HEK293 (cell line): ENCODE results near the gene RIMKLA.

Experiments
- CTCF ChIA-PET: fragments of 350-600 bp; formaldehyde crosslinking; extraction: SDS; loops from one replicate; lab custom pipeline; 2021; ENCODE audit warnings: antibody characterized with exemption; lab: Yijun Ruan, JAX
- POLR2A ChIA-PET: fragments of 300-600 bp; formaldehyde crosslinking; extraction: SDS; loops from one replicate; lab custom pipeline; 2020; ENCODE audit warnings: antibody characterized with exemption, inconsistent platforms; lab: Yijun Ruan, JAX
- H3K27ac ChIP-seq: fragments of 200-500 bp; sonication (Bioruptor generic); 2 replicates; pipeline ENCODE4 v1.5.1; 2014; ENCODE audit warnings: low read depth, low read length, control low read depth, inconsistent platforms; ENCODE audit errors: extremely low read depth
- H3K36me3 ChIP-seq, 2 experiments: fragments of 200-500 bp in 1 of 2; sonication (Bioruptor generic) in 1 of 2; 1 replicate in 1 of 2; 2 replicates in 1 of 2; pipeline ENCODE4 v1.5.1; 2014 to 2017; ENCODE audit warnings: inconsistent platforms in 2 of 2, low read length in 2 of 2; ENCODE audit not compliant: control insufficient read depth in 2 of 2, insufficient read depth in 1 of 2
- H3K4me1 ChIP-seq: fragments of 200-500 bp; sonication (Bioruptor generic); 2 replicates; pipeline ENCODE4 v1.5.1; 2014; ENCODE audit warnings: mild to moderate bottlenecking, low read length, inconsistent platforms; ENCODE audit not compliant: control insufficient read depth, insufficient read depth
- H3K4me3 ChIP-seq: 2 replicates; pipeline ENCODE4 v1.5.1; 2011; ENCODE audit warnings: low read depth, mild to moderate bottlenecking, control low read depth, low read length, moderate library complexity
- H3K9me3 ChIP-seq: fragments of 200-500 bp; sonication (Bioruptor generic); 2 replicates; pipeline ENCODE4 v1.5.1; 2014; ENCODE audit warnings: low read depth, low read length, inconsistent platforms; ENCODE audit not compliant: control insufficient read depth, insufficient read depth
- GFI1B ChIP-seq: fragments of 450-650 bp; formaldehyde crosslinking; IDR thresholded peaks from 2 replicates; pipeline ENCODE4 v1.5.1; 2016; ENCODE audit warnings: missing biosample characterization, missing genetic modification characterization
- HOXA7 ChIP-seq: sonication (generic); formaldehyde crosslinking; IDR thresholded peaks from 2 replicates; pipeline ENCODE4 v1.8.1; 2022; ENCODE audit warnings: missing genetic modification reagents, borderline replicate concordance
- HOXC10 ChIP-seq: sonication (generic); formaldehyde crosslinking; IDR thresholded peaks from 2 replicates; pipeline ENCODE4 v1.8.1; 2023; ENCODE audit warnings: mild to moderate bottlenecking, missing genetic modification reagents
- KLF1 ChIP-seq: fragments of 450-650 bp; formaldehyde crosslinking; IDR thresholded peaks from 2 replicates; pipeline ENCODE4 v1.5.1; 2016; ENCODE audit warnings: missing biosample characterization, missing genetic modification characterization
- RBAK ChIP-seq: fragments of 450-650 bp; formaldehyde crosslinking; IDR thresholded peaks from 2 replicates; pipeline ENCODE4 v1.5.1; 2016; ENCODE audit warnings: missing biosample characterization, missing genetic modification characterization
- YY2 ChIP-seq: fragments of 450-650 bp; formaldehyde crosslinking; IDR thresholded peaks from 2 replicates; pipeline ENCODE4 v1.5.1; 2016; ENCODE audit warnings: missing biosample characterization, missing genetic modification characterization
- ZBTB49 ChIP-seq: fragments of 450-650 bp; formaldehyde crosslinking; IDR thresholded peaks from 2 replicates; pipeline ENCODE4 v1.5.1; 2016; ENCODE audit warnings: missing biosample characterization, missing genetic modification characterization, low read depth
- ZFHX2 ChIP-seq: fragments of 450-650 bp; formaldehyde crosslinking; conservative IDR thresholded peaks from 2 replicates; pipeline ENCODE4 v1.5.1; 2016; ENCODE audit warnings: missing biosample characterization, missing genetic modification characterization
- ZFP3 ChIP-seq: fragments of 450-650 bp; formaldehyde crosslinking; IDR thresholded peaks from 2 replicates; pipeline ENCODE4 v1.5.1; 2016; ENCODE audit warnings: low read depth, missing biosample characterization, missing genetic modification characterization
- ZNF155 ChIP-seq: fragments of 450-650 bp; formaldehyde crosslinking; IDR thresholded peaks from 2 replicates; pipeline ENCODE4 v1.5.1; 2016; ENCODE audit warnings: missing biosample characterization, missing genetic modification characterization
- ZNF184 ChIP-seq: fragments of 450-650 bp; IDR thresholded peaks from 2 replicates; pipeline ENCODE4 v1.5.1; 2018; ENCODE audit warnings: missing biosample characterization, mild to moderate bottlenecking, missing genetic modification characterization
- ZNF26 ChIP-seq: fragments of 450-650 bp; formaldehyde crosslinking; IDR thresholded peaks from 2 replicates; pipeline ENCODE4 v1.5.1; 2016; ENCODE audit warnings: missing biosample characterization, missing genetic modification characterization
- ZNF280D ChIP-seq: fragments of 450-650 bp; formaldehyde crosslinking; IDR thresholded peaks from 2 replicates; pipeline ENCODE4 v1.5.1; 2016; ENCODE audit warnings: missing biosample characterization, missing genetic modification characterization
- ZNF302 ChIP-seq: fragments of 450-650 bp; formaldehyde crosslinking; IDR thresholded peaks from 2 replicates; pipeline ENCODE4 v1.5.1; 2016; ENCODE audit warnings: missing biosample characterization, missing genetic modification characterization, low read depth
- ZNF324 ChIP-seq: fragments of 450-650 bp; formaldehyde crosslinking; IDR thresholded peaks from 2 replicates; pipeline ENCODE4 v1.5.1; 2016; ENCODE audit warnings: missing biosample characterization, missing genetic modification characterization
- ZNF341 ChIP-seq: fragments of 450-650 bp; formaldehyde crosslinking; IDR thresholded peaks from 2 replicates; pipeline ENCODE4; 2016; ENCODE audit warnings: low read depth, missing biosample characterization, missing genetic modification characterization
- ZNF362 ChIP-seq: fragments of 450-650 bp; formaldehyde crosslinking; IDR thresholded peaks from 2 replicates; pipeline ENCODE4 v1.5.1; 2016; ENCODE audit warnings: missing biosample characterization, missing genetic modification characterization
- ZNF391 ChIP-seq: fragments of 450-650 bp; formaldehyde crosslinking; IDR thresholded peaks from 2 replicates; pipeline ENCODE4 v1.5.1; 2016; ENCODE audit warnings: low read depth, missing biosample characterization, missing genetic modification characterization, borderline replicate concordance
- ZNF473 ChIP-seq: fragments of 450-650 bp; formaldehyde crosslinking; IDR thresholded peaks from 2 replicates; pipeline ENCODE4 v1.5.1; 2017; ENCODE audit warnings: missing biosample characterization, missing genetic modification characterization
- ZNF514 ChIP-seq: fragments of 450-650 bp; formaldehyde crosslinking; IDR thresholded peaks from 2 replicates; pipeline ENCODE4 v1.5.1; 2016; ENCODE audit warnings: missing biosample characterization, missing genetic modification characterization
- ZNF692 ChIP-seq: fragments of 450-650 bp; formaldehyde crosslinking; IDR thresholded peaks from 2 replicates; pipeline ENCODE4 v1.5.1; 2016; ENCODE audit warnings: missing biosample characterization, missing genetic modification characterization
- ZNF707 ChIP-seq: fragments of 450-650 bp; formaldehyde crosslinking; IDR thresholded peaks from 2 replicates; pipeline ENCODE4 v1.5.1; 2016; ENCODE audit warnings: missing biosample characterization, missing genetic modification characterization
- ZSCAN30 ChIP-seq: fragments of 450-650 bp; IDR thresholded peaks from 2 replicates; pipeline ENCODE4 v1.5.1; 2018; ENCODE audit warnings: missing biosample characterization, mild to moderate bottlenecking, missing genetic modification characterization, moderate library complexity
- TF ChIP-seq, protein P1 (sequence below): fragments of 450-650 bp; formaldehyde crosslinking; IDR thresholded peaks from 2 replicates; pipeline ENCODE4 v1.5.1; 2017; ENCODE audit warnings: missing biosample characterization, missing genetic modification characterization

Gene RIMKLA

DNA sequence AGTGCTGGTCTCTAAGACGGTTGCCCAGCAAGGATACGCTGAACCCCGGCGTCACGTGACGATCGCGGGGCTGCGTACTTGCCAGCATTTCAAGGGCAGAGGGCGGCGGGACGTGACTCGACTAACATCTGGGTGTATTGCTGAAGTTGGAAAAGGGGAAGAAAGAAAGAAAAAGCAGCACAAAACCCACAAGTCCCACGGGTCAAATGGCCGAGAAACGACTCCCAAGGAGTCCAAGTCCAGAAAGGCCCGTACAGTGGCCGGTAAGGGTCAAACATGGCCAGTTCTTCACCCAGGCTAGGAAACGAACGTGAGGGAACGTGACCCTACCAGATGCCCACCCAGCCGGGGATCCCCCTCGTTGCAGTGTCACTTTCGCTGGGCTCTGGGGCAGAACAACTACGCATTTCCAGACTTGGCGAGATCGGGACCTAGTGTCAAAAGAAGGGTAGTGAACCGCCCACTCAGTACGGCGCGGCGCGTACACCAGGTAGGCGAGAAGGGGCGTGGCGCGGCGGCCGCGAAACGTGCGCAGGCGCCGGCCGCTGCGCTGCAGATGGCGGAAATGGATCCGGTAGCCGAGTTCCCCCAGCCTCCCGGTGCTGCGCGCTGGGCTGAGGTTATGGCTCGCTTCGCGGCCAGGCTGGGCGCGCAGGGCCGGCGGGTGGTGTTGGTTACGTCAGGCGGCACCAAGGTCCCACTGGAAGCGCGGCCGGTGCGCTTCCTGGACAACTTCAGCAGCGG lies 75.6 kb downstream of the RIMKLA start, which contains the start of the genes PPCS and ZMYND12:
PPCS (plus strand) TSS at position 534 of the 744 bp plus-strand sequence; CDS start at position 557, 23 bp downstream.
ZMYND12 (minus strand) TSS at position 13 of the 744 bp plus-strand sequence. CDS start 25 bp downstream, outside the sequence.
- H3K27ac ChIP-seq, result peak within 1 kb of the TSS; percentile 76
- CTCF ChIA-PET, result no interaction called here
- 0 out of 2 replicates have a peak, but pooled peaks cover 3% of the 10 kb centered on the region for H3K4me1 ChIP-seq
- H3K36me3 ChIP-seq, result peaks cover 20 to 33% of the 10 kb centered on the region in 2 experiments
- H3K4me3 ChIP-seq, result peak within 1 kb of the TSS; percentile 75
- POLR2A ChIA-PET, result interaction anchor here (1.0 to 1.2 kb wide), 2 partner anchors 115 to 226 kb away, joined by 4 to 5 read pairs; partner anchors contain the start of gene YBX1
- H3K9me3 ChIP-seq, result no peaks in the 10 kb centered on the region
- TF ChIP-seq ZNF26, result no peak
- no peak for TF ChIP-seq ZNF473 (tag by site-specific recombination)
- no peak for TF ChIP-seq ZFP3 (tag by site-specific recombination)
- no peak for TF ChIP-seq ZNF280D (tag by site-specific recombination)
- TF ChIP-seq ZNF155 (tag by site-specific recombination), result no peak
- TF ChIP-seq ZSCAN30 (tag by site-specific recombination), result 0 out of 2 replicates have a peak, but pooled peaks have one; percentile 4
- TF ChIP-seq ZFHX2 (tag by site-specific recombination), result peak; percentile 96
- no peak for TF ChIP-seq ZNF184 (tag by site-specific recombination)
- TF ChIP-seq KLF1 (tag by site-specific recombination), result peak; percentile 35
- TF ChIP-seq ZNF707 (tag by site-specific recombination), result no peak
- TF ChIP-seq RBAK (tag by site-specific recombination), result no peak
- TF ChIP-seq HOXA7 (CRISPR knock-in tag), result no peak
- TF ChIP-seq ZNF341, result peak; percentile 23; the same call in 1 of the 2 replicates
- TF ChIP-seq ZNF391, result no peak; the same call in 1 of the 2 replicates
- TF ChIP-seq ZNF692 (tag by site-specific recombination), result peak; percentile 70; the same call in 1 of the 2 replicates
- no peak for TF ChIP-seq ZNF302 (tag by site-specific recombination)
- TF ChIP-seq YY2, result peak; percentile 81
- TF ChIP-seq, protein P1, sequence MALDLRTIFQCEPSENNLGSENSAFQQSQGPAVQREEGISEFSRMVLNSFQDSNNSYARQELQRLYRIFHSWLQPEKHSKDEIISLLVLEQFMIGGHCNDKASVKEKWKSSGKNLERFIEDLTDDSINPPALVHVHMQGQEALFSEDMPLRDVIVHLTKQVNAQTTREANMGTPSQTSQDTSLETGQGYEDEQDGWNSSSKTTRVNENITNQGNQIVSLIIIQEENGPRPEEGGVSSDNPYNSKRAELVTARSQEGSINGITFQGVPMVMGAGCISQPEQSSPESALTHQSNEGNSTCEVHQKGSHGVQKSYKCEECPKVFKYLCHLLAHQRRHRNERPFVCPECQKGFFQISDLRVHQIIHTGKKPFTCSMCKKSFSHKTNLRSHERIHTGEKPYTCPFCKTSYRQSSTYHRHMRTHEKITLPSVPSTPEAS (tag by site-specific recombination), result no peak
- TF ChIP-seq ZBTB49 (tag by site-specific recombination), result no peak
- no peak for TF ChIP-seq HOXC10 (CRISPR knock-in tag)
- no peak for TF ChIP-seq ZNF362
- TF ChIP-seq ZNF324, result no peak; the same call in 1 of the 2 replicates
- no peak for TF ChIP-seq GFI1B (tag by site-specific recombination)
- no peak for TF ChIP-seq ZNF514
